ELR (cell line): ENCODE measurements around the gene DGUOK.
A peak's percentile ranks its signal among the peaks of the same experiment; 100 is the strongest.

ENCODE experiments used
- DNase-seq: peaks from one replicate; pipeline ENCODE4 v3.0.0-alpha.2; 2015; ENCODE audit warnings: low read depth

DGUOK gene

GRCh38 chr2:73979686-73980085 is 53.0 kb downstream of the DGUOK start:
- DNase-seq: peak; percentile 92

GRCh38 chr2:73980566-73980965 is 53.9 kb downstream of the DGUOK start:
- DNase-seq: no peak

- peak; percentile 59 for DNase-seq
Measured at GRCh38 chr2:73981081-73982001, 54.7 kb downstream of the DGUOK start.

GRCh38 chr2:73982140-73982617 is 55.5 kb downstream of the DGUOK start:
- DNase-seq: peak; percentile 40

GRCh38 chr2:73983322-73984202 is 56.9 kb downstream of the DGUOK start:
- no peak for DNase-seq

- peak; percentile 64 for DNase-seq
Measured at GRCh38 chr2:73984203-73984921, 57.7 kb downstream of the DGUOK start, which contains the start of gene TET3. Gene TET3, plus strand, starts transcription at chr2:73984910. Its CDS starts 1,494 bp downstream, at chr2:73986404.

GRCh38 chr2:73984922-73985307 is 58.2 kb downstream of the DGUOK start:
- no peak for DNase-seq

- DNase-seq: peak; percentile 41
Measured at GRCh38 chr2:73985308-73986084, 58.8 kb downstream of the DGUOK start.

- DNase-seq: no peak
Measured at GRCh38 chr2:73986085-73986681, 59.5 kb downstream of the DGUOK start.

GRCh38 chr2:73987109-73987947 is 60.6 kb downstream of the DGUOK start:
- DNase-seq: no peak

- no peak for DNase-seq
Measured at GRCh38 chr2:73987948-73988700, 61.4 kb downstream of the DGUOK start.

GRCh38 chr2:73989972-73990371 is 63.3 kb downstream of the DGUOK start:
- no peak for DNase-seq

GRCh38 chr2:73990531-73990930 is 63.9 kb downstream of the DGUOK start:
- DNase-seq: no peak

- DNase-seq: no peak
Measured at GRCh38 chr2:73992036-73992435, 65.4 kb downstream of the DGUOK start.

- DNase-seq: peak; percentile 74
Measured at GRCh38 chr2:73993376-73993775, 66.7 kb downstream of the DGUOK start.

- peak; percentile 26 for DNase-seq
Measured at GRCh38 chr2:73993778-73994177, 67.1 kb downstream of the DGUOK start.

GRCh38 chr2:73994178-73994831 is 67.6 kb downstream of the DGUOK start:
- no peak for DNase-seq

- DNase-seq: no peak
Measured at GRCh38 chr2:73995810-73996209, 69.1 kb downstream of the DGUOK start.
